ENCODE measurements around the gene TINAG.

DNA sequence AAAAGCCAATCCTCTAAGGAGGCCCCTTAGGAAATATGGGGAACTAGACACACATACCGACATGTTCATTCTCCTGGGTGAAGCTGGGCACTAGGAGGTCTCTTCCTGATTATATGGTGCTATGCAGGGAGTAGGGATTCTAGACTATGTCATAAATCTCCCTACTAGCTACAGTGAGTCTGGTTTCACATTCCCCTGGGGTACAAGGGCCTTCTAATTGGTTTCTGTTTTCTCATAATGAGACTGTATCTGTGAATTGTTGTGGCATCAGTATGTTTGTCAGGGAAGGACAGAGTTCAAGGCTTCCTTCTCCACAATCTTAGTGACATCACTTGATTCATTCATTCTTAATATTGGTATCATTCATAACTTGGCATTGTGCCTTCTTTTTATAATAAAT is 103.5 kb downstream of the TINAG start:
- TF ChIP-seq, protein P1, sequence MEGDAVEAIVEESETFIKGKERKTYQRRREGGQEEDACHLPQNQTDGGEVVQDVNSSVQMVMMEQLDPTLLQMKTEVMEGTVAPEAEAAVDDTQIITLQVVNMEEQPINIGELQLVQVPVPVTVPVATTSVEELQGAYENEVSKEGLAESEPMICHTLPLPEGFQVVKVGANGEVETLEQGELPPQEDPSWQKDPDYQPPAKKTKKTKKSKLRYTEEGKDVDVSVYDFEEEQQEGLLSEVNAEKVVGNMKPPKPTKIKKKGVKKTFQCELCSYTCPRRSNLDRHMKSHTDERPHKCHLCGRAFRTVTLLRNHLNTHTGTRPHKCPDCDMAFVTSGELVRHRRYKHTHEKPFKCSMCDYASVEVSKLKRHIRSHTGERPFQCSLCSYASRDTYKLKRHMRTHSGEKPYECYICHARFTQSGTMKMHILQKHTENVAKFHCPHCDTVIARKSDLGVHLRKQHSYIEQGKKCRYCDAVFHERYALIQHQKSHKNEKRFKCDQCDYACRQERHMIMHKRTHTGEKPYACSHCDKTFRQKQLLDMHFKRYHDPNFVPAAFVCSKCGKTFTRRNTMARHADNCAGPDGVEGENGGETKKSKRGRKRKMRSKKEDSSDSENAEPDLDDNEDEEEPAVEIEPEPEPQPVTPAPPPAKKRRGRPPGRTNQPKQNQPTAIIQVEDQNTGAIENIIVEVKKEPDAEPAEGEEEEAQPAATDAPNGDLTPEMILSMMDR (IDR thresholded peaks at IDR 0.05), result no peak
- TF ChIP-seq POLR2A (IDR thresholded peaks at IDR 0.05), result no peak

Measured in thyroid gland (tissue), 4 donors.